Measurements from ENCODE around the gene LIPJ.

The LIPJ gene, protein sequence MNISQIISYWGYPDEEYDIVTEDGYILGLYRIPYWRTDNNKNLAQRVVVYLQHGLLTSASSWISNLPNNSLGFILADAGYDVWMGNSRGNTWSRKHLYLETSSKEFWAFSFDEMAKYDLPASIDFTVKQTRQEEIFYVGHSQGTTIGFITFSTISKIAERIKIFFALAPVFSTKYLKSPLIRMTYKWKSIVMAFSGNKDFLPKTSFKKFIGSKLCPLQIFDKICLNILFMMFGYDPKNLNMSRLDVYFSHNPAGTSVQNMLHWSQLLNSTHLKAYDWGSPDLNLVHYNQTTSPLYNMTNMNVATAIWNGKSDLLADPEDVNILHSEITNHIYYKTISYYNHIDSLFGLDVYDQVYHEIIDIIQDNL

GRCh38 chr10:88586462-88586861 lies at the start of gene LIPJ:
Gene LIPJ (plus strand): TSS chr10:88586762. CDS start chr10:88590688, 3,926 bp downstream.
- no peak for DNase-seq

DNA sequence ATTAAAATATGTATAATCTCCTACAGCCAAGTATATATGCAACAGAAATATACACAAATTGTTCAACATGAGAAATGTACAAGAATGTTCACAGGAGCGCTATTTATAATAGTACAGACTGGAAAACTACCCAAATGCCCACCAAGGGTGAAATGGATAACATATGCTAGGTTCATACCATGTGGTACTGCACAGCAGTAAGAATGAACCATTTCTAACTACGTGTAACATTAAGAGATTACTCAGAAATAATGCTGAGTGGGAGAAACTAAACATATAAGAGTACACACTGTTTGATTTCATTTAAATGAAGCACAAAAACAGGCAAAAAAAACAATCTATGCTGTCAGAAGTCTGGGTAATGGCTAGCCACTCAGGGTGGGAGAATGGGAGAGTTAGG lies 49.2 kb upstream of the LIPJ start:
- DNase-seq: no peak

- DNase-seq: no peak
Measured at GRCh38 chr10:88538048-88538447, 48.5 kb upstream of the LIPJ start.

DNA sequence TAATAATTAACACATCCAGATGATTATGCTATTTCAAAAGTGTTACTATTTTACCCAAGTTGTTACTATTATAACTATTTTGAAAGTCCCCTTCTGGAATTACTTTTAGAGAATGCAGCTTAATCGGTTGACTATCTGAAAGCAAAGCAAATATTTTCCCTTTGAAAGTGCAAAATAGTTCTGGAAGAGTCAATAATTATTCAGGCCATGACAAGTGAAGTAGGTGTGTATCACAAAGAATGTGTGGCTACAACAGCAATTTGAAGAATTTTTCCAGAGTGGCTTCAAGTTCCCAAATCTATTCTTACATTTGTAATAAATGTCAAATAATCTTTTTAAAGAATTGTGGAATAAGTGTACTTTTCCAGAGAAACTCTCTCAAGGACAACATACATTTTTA lies 46.2 kb upstream of the LIPJ start:
- no peak for DNase-seq

DNA sequence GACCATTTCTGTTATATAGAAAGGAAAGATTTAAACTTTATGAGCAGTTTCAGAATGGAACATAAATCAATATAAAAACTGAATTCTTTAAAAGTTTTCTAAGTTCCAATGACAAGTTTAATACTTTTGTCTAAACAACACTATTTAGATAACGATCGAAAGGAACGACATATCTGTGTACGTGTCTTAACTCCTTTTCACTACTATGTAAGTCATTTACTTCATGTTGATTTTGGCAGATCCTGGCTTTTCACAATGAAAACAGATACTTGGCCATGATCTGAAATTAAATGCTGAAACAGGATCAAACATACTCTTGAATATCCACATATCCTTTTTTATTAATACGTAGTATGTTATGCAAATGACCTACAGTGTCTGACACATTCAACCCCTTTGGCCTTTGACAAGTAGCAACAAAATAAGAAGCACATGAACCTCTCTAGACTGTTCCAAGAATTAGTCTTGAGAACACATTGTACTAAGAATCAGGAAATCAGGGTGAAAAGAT lies 45.4 kb upstream of the LIPJ start:
- no peak for DNase-seq

- DNase-seq: no peak
Measured at GRCh38 chr10:88542522-88542921, 44.0 kb upstream of the LIPJ start.

DNA sequence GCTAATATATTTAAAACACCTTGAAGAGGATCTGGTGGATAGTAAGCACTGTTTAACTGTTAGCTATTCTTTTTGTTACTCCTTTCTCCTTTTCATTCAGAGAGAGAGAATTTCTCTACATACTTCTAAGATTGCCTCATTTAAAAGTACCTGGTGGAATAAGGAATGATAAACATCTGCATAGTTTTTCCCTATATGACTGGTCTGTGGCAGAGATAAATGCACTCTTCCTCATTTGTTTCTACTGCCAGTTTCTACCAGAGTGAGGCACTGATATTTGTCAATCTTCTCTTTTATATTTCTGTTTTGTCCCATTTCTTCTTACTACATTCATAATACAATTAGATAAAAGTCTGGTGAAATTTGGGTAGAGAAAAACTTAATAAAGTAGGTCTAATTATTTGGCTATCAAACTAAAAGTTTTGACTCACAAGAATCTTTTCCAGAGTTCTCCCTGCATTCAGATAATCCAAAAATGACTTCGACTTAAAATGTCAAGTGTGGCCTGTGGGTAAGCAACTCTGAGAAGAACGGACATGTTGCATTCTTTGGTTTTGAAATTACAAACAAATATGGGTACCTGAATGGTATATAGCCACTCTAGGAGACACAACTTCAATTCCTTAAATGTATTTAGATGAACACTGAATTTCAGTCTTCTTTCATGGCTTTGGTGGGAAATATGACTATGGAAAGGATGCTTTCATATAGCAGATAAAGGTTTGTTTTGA lies 42.3 kb upstream of the LIPJ start:
- DNase-seq: no peak

DNA sequence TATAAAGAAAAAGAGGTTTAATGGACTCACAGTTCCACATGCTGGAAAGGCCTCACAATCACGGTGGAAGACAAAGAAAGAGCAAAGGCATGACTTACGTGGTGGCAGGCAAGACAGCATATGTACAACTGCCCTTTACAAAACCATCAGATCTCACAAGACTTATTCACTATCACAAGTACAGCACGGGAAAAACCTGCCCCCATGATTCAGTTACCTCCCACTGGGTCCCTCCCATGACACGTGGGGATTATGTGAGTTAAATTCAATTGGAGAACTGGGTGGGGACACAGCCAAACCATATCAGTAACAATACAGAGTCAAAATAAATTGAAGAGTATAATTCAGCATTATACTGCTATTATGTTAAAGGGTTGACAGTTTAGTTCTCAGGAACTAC lies 41.2 kb upstream of the LIPJ start:
- no peak for DNase-seq

- no peak for DNase-seq
Measured at GRCh38 chr10:88546497-88546896, 40.1 kb upstream of the LIPJ start.

DNA sequence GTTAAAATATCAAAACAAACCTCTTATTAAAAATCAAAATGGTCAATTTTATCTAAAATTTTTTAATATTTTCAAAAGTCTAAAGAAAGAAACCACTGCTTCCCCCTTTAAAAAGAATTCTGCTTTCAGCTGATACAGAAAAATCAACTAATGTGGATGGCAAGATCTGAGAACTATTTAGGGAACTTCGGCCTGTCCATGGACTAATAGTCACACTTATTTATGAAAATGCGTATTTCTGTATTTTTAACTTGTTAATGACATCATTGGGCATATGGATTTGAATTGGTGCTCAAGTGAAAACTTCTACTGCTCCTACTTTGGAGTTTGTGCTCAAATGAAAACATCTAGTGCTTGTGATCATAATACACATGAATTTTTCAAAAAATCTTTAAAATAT lies 35.3 kb upstream of the LIPJ start:
- no peak for DNase-seq

DNA sequence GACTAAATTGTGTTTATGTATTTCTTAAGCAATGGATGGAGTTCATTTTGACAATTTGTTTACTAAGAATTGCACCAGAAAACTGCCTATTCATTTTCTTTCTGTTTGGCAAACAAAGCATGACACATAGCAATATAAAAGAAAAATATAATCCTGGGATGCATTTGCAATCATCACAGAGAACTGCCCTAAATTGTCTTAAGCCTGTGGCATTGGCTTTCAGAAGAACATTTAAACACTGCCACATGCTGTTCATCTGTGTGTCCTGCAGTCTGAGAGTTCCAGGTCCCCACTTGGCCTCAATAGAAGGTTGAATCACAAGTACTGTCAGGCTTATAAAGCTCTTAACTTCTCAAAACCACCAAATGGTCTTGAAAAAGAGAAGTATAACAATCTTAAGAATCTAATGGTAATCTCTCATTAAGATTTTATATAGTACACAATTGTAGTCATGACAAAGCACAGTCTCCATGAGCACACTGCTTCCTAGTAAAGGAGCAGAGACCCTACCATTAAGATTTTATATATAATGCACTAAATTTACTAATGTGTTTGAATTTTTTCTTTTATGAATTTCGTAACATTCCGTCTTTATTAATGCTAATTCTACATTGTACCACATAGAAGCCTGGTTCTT lies 33.3 kb upstream of the LIPJ start:
- peak; percentile 55 for DNase-seq

DNA sequence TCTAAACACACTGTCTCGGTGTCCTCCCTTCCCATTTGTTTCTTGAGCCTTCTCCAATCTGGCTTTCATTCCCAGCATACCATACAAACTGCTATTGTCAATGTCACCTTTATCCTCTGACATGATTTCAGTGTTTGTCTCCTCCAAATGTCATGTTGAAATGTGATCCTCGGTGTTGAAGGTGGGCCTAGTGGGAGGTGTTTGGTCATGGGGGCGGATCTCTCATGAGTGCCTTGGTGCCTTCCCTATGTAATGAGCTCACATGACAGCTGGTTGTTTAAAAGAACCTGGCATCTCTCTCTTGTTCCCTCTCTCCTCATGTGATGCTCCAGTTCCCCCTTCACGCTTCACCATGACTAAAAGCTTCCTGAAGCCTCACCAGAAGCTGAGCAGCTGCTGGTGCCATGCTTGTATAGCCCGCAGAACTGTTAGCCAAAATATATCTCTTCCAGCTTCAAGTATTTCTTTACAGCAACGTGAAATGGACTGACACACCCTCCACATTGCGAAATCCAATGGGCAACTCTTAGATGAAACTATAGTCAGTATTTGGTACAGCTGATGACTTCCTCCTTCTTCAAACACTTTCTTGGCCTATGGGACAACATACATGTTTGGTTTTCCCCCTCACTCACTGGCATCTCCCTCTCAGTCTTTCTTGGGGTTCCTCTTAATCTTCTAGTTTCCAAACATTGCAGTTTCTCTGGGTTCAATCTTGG lies 31.2 kb upstream of the LIPJ start:
- no peak for DNase-seq

DNA sequence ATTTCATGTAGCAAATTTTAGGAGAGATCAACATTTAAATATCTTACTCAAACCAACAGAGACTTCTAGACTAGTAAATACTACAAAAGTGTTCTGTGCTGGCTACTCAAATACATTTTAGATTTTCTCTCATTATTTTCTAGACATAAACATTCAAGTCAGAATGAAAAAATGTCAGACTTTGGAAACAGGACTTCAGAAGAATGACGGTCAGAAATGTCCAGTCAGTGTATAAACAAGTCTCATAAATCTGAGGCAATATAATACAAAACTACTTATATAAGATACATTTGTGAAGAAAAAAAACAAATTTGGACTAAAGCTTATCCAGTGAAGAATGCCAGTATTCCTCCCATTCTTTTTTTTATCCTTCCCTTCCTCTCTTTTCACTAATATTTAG lies 29.3 kb upstream of the LIPJ start:
- no peak for DNase-seq

- DNase-seq: no peak
Measured at GRCh38 chr10:88557658-88558057, 28.9 kb upstream of the LIPJ start.

DNA sequence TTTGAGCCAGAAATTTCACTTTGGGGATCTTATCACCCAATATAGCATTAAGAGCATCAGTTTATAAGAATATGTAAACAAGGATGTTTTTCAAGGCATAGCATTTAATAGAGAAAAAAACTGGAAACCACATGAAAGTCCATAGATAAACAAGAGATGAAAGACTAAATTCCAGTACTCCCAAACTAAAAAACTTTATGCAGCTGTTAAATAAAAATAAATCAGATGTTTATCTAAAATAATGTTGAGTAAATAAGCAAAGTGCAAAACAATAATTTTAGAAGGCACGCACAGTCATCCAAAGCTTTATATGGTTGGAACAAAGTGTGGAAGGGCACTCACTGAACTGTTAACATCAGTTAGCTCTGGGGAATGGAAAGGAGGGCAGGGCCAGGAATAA lies 24.4 kb upstream of the LIPJ start:
- DNase-seq: no peak

GRCh38 chr10:88565072-88565471 lies 21.5 kb upstream of the LIPJ start:
- DNase-seq: no peak

GRCh38 chr10:88582411-88582805 lies 4.2 kb upstream of the LIPJ start:
- no peak for DNase-seq

GRCh38 chr10:88582806-88583583 lies 3.6 kb upstream of the LIPJ start, which contains the start of gene RNLS:
Gene RNLS (minus strand): TSS chr10:88583318.
- DNase-seq: peak; percentile 42

GRCh38 chr10:88583584-88583957 lies 3.0 kb upstream of the LIPJ start:
- no peak for DNase-seq

DNA sequence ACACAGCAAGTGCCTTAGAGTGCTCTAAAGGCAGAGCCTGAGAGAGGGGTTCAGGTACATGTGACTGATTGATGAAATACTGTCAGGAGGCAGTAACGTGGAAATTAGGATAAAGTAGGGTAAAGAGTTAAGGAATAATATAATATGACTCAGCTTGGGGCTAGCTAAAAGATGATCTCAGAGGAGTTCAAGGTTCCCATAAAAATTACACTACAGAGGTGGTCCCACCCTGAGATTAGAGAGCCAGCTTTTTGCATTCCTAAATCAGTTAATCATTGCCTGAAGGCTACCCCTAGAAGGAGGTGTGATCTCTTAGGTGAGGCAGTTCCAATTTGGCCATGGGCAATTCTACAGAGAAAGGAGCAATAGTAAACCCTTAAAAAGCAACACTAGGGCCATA lies 5.8 kb downstream of the LIPJ start:
- no peak for DNase-seq

DNA sequence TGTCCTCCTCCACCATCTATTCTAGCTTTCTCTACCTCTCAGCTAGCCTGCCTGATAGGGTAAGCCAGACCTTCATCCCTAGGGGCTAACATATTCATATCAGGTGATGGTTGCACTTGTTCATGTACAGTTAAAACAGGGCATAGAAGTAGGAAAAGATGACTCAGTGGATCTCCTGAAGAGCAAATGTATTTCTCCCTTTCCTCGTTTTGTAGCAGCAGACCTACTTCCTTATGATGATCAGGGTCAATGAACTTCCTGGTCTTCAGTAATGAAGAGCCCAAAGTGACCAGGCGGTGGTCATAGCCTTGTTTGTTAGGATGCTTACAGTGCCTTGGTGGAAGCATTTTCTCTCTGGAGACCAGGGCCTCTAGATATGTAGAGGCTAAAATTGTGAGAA lies 6.3 kb downstream of the LIPJ start:
- DNase-seq: no peak

DNA sequence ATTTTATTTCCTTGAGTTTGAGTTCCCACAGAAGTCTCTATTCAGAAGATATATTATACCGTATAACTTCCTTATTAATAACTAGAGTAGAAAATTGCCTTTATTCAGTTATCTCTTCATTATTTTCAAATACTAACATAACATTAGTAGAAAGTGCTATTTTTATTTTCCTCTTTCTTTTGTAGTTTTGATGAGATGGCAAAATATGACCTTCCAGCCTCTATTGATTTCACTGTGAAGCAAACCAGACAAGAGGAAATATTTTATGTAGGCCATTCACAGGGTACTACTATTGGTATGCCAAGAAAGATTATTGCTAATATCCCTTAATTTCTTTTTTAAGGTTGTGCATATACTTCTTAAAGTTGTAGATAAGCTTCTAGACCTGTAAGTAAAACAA lies 7.9 kb downstream of the LIPJ start:
- DNase-seq: no peak

All from RPMI8226 (cell line).